NCI-H460 (cell line): ENCODE measurements around the gene SCN4B. TPM values are rescaled to one million over a fixed set of nuclear protein-coding genes. Genes with fewer than 3 reads are reported as not detected.

ENCODE experiments used
- DNase-seq: peaks from one replicate; pipeline ENCODE4 v3.0.0-alpha.2; 2016; ENCODE audit warnings: low read depth; ENCODE audit errors: extremely low read depth
- total RNA-seq: library from RNA; depleted of rRNA; stranded (reverse); fragments of >200 nt; shearing (Covaris generic); gene quantifications from 2 replicates; pipeline ENCODE4 v1.2.3, GENCODE V29; 2014

The SCN4B gene
- total RNA-seq, 1 experiment from 2014 or later: not detected

DNA sequence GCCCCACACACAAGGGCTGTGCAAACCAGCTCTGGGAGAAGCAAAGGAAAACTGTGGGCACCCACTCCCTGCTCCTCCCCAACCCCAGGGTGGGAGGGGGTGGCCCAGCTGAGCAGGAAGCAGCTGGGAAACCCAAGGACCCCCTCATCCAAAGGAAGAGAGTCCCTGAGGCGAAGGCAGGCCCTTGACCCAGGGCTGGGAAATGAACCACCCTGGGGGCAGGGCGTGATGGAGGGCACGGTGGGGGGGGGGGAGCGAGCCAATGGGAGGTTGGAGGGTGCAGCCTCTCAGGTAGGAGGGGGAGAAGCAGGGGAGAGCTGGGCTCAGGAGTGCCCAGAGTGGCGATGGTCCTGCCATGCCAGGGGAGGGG is 16.8 kb downstream of the SCN4B start:
- no peak for DNase-seq

DNA sequence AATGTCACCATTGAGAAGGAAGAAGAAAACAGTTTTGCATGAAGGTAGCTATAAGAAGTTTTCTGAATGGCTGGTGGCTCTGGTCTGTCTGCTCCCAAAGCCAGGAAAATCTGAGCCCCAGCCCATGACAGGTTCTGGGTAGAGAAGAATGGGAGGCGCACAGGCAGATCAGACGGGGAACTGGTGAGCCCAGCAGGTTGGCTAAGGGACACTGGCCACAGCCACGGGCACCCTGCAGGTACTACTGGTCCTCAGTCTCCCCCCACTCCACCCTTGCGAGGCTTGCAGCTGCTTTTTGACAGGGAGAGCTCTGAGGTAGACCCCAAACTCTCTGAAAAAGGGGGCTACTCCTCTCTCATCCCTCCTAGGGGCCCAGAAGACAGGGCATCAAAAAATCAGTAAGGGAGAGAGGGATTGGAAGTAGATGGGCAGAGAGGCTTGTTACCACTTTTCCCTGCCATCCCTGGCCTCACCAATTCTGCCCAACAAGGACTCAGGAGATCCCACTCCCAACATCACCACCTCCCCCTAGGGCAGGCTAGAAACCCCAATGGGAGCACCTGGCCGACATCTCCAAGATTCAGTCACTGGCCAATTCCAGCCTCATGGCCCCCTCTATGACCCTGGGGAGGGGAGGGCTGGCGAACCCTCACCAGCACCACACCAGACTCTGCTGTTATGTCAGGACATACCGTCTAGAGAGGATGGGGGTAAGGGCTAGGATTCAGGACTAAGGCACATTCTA is 17.4 kb downstream of the SCN4B start:
- DNase-seq: no peak

DNA sequence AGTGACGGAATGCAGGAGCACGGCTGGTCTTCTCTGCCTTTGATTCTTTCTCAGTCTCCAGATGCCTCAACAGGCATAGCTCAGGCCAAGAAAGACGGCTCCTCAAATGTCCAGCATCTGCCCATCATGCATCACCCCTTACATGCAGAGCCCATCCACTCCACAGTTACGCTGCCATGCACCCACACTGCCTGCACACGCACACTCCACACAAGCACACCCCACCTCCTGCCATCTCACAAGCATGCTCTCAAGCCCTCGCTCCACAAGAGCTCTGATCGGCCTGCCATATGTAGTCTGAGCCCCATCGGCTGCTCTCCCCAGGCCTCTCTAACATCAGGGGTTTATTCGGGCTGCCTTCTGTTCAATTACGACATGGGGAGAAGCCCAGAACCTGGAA is 18.8 kb downstream of the SCN4B start:
- DNase-seq: no peak

DNA sequence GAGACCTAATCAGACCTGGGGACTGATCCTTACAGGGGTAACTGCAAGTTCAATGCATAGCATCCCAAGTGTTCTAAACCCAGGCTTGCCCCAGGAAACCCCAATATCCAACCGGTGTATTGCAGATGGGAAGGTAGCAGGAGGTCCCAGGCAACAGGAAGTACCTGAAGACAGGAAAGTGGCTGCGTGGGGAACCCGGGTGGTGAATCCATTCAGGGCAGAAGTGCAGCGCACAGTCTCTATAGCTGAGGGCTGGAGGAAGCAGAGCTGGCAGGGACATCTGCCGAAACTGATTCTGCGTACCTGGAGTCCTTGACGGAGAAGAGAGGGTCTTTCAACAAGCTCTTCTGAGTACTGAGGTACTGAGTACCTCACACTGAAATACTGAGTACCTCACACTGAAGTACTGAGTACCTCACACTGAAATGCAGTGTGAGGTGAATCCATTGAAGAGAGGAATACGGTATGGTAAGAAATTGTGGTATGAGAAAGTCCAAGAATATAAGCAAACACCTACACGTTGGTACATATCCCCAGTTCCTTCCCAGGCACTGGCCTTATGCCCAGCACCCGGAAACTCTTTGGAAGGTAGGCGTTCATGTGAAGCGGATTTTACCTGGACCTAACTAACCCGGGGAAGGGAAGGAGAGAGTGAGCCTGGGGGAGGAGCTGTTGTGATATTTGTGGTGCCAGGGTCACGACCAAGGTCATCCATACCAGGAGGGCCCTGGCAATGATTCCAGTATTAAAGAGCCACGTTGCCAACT is 20.1 kb downstream of the SCN4B start:
- no peak for DNase-seq

DNA sequence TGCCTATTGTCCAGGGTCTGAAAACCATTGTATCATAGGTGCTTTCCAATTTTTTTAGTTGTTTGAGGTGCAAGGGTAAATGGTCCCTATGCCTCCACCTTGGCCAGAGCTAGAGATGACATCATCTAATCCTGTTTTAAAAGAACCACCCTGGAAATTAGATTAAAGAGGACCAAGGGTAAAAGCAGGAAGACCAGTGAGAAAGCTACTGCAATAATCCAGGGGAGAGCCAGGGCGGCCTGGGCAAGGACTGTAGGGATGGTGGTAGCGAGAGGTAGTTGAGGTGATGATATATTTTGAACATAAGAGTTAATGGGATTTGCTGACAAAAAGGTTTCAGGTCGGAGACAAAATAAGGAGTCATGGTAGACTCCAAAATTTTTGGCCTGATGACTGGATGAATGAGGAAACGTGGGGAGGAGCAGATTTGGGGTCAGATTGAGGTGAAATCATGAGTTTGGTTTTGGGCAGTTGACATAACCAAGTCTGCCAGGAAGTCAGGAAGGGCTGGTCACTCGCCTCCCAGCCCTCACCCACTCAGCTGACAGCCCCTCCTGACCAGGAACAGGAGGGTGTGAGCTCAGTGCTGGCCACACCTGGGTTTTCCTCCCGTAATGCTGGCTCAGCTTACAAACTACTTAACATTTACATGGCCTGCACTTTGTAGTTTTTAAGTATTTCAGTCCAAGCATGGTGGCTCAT is 23.0 kb downstream of the SCN4B start:
- no peak for DNase-seq

DNA sequence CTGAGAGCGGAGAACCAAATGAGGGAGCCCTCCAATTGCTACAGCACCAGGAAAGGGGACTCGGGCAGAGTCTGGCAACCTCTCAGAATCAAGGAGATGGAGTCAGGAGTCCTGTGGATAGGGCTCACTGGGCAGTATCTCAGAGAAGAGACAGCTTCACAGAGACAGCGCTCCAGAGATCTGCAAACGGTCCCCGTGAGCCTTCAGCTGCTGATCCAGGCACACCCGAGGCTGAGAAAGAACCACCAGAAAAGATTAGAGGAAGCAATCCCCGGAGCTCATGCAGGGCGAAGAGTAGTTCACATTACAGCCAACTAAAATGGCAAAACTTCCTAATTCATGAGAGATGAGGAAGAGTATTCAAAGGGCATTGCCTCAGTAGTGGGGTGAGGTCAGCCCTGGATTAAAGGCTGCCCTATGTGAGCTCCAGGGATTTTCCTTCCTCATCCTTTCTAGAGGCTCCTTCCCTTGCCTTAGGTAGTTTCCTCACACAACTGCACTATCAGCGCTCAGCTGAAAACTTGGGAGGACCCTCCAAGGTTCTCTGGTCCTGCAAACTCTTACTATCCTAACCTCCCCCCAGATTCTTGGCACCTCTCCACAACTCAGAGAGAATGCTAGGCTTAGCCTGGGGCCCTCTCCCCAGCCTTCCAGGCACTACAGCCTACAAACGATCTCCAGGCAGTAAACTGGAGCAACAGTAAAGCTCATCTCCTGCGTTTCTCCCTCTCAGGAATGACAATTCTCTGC is 23.7 kb downstream of the SCN4B start:
- DNase-seq: no peak

DNA sequence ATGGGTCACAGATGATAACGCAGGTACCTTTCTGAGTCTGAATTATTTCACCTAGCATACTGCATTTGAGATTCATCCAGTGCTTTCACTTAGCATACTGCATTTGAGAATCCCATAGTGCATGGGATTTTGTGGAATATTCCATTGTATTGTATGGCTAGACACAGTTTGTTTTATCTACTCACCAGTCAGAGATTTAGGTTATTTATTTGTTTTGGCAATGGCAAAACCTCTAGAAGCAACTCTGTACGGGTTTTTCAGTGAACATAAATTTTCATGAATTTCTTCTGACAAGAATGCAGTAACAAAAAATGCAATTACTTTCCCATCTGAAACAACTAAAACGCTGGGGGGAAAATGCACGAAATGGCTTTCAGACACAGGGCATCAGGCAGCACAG is 24.3 kb downstream of the SCN4B start:
- no peak for DNase-seq

GRCh38 chr11:118126082-118126838 is 26.4 kb downstream of the SCN4B start:
- DNase-seq: no peak

GRCh38 chr11:118124929-118125535 is 27.6 kb downstream of the SCN4B start:
- no peak for DNase-seq

- no peak for DNase-seq
Observed at GRCh38 chr11:118120793-118121192, 31.8 kb downstream of the SCN4B start.

GRCh38 chr11:118117790-118118601 is 34.6 kb downstream of the SCN4B start:
- no peak for DNase-seq

GRCh38 chr11:118115048-118115447 is 37.6 kb downstream of the SCN4B start:
- DNase-seq: no peak

- no peak for DNase-seq
Observed at GRCh38 chr11:118114266-118114665, 38.4 kb downstream of the SCN4B start.

DNA sequence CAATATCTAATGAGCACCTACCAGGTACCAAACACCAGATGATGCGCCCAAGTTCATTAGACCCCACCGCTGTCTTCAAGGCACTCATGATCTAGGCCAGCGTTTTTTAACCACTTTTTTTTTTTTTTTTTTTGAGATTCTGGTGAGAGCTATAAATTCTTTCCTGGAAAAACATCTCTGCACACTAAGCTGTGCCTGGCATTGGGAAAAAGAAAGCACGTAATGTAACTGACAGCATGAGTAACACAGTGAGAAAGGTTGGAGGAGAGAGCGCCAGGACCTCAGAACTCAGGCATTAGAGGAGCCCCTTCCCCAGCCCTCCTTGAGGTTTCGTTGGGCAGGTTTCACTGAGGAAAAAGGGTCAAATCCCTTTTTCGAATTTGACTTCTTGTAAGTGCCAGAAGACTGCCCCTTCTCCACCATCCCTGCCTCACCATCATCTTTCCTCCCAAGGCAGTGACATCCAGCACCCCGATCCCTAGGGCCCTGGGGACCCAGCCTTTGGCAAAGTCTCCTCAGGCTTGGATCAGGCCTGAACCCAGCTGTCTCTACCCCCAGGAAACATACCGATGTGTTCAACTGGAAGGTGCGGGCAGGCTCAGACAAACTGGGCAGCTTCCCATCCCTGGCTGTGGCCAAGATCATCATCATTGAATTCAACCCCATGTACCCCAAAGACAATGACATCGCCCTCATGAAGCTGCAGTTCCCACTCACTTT is 39.8 kb downstream of the SCN4B start:
- DNase-seq: no peak

DNA sequence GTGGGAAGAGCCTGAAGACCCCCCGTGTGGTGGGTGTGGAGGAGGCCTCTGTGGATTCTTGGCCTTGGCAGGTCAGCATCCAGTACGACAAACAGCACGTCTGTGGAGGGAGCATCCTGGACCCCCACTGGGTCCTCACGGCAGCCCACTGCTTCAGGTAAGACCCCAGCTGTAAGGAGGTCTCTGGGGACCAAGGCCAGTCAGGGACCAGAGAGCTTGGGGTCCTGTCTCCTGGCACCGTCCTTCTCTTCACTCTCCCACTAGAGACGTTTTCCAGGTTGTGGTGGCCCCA is 40.9 kb downstream of the SCN4B start:
- DNase-seq: no peak

GRCh38 chr11:118111019-118111743 is 41.4 kb downstream of the SCN4B start:
- no peak for DNase-seq

DNA sequence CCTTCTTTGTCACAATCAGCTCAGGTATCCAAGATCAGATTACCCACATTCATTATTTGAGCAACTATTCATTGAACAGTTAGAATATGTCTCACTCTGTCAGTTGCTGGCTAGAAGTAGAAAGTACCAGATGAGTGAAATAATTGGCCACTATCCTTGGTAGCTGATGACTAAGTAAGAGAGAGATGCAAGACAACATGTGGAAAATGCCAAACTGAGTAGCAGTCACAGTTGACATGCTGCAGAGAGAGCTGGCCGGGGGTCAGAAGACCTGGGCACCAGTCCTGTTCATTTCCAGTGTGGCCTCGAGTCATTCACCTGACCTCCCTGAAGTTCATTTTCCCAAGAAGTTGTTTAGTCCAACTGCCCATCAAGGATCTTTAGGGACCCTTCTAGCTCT is 43.4 kb downstream of the SCN4B start:
- no peak for DNase-seq

- no peak for DNase-seq
Observed at GRCh38 chr11:118108513-118108912, 44.1 kb downstream of the SCN4B start.
